ENCODE measurements around the gene RBBP4. TPM values are rescaled to one million over a fixed set of nuclear protein-coding genes. Genes with fewer than 3 reads are reported as not detected.

The RBBP4 gene
- total and polyA plus RNA-seq, 7 experiments from 2014 or later, result 130 to 280 (median 165) TPM

DNA sequence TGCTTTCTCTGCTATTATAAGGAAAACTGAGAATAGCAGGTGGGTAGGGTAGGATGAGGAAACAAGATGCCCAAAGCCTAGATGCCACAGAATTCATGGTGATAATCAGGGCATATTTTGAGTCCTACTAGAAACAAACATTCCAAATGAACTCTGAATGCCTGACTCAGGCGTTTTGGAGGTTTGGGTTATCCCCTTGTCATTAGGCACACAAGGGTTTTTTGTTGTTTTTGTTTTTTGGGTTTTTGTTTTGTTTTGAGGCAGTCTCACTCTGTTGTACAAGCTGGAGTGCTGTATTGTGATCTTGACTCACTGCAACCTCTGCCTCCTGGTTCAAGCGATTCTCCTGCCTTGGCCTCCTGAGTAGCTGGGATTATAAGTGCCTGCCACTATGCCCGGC, 32.4 kb downstream of the RBBP4 start:
- no peaks in the 10 kb centered on the region for H3K4me1 Mint-ChIP-seq
- peaks cover 6 to 46% (median 9%) of the 10 kb centered on the region in 3 experiments for H3K36me3 ChIP-seq (ENCODE audit: control insufficient read depth in 2 of 3, insufficient read depth in 3 of 3, low read length in 3 of 3)
- ATAC-seq (no peak), DNase-seq (no peak)
- intact Hi-C loops (cut with micrococcal nuclease), result no loop called here
- H3K27me3 Mint-ChIP-seq, result no peaks in the 10 kb centered on the region
- no peaks in the 10 kb centered on the region for H3K9me3 ChIP-seq (ENCODE audit: control insufficient read depth in 2 of 3, low read length in 3 of 3)
- H3K9me3 Mint-ChIP-seq, result peaks cover 0 to 2% (median 0%) of the 10 kb centered on the region in 11 donors
- H3K4me3 Mint-ChIP-seq, result no peak overlapping the region
- POLR2A ChIA-PET, result no interaction called here
- no peaks in the 10 kb centered on the region for H3K4me1 ChIP-seq (ENCODE audit: control insufficient read depth in 2 of 2, insufficient read depth in 2 of 2, low read length in 2 of 2)
- CTCF ChIA-PET, result no interaction called here
- H3K27me3 ChIP-seq (ENCODE audit: control insufficient read depth in 2 of 2, insufficient read depth in 2 of 2, low read length in 2 of 2), result no peaks in the 10 kb centered on the region
- H3K36me3 Mint-ChIP-seq, result peaks cover 0 to 43% (median 23%) of the 10 kb centered on the region in 5 donors
- peak overlapping the region in 1 of 9 donors; percentile 22 for H3K27ac Mint-ChIP-seq
- H3K27ac ChIP-seq (ENCODE audit: low read depth, low read length), result no peak overlapping the region
- no peak overlapping the region for H3K4me3 ChIP-seq (ENCODE audit: low read length)

- Mint-ChIP-seq H3K27me3 (no peaks in the 10 kb centered on the region), H3K9me3 (peaks cover 0 to 2% (median 0%) of the 10 kb centered on the region in 11 donors), H3K36me3 (peaks cover 0 to 43% (median 23%) of the 10 kb centered on the region in 5 donors), H3K4me1 (no peaks in the 10 kb centered on the region), H3K4me3 (no peak overlapping the region), H3K27ac (peak overlapping the region in 5 of 9 donors; percentile 5 to 71 (median 37))
- DNase-seq, result no peak
- POLR2A ChIA-PET, result no interaction called here
- no peak for ATAC-seq
- CTCF ChIA-PET, result no interaction called here
- Histone ChIP-seq H3K36me3 (ENCODE audit: control insufficient read depth in 2 of 3, insufficient read depth in 3 of 3, low read length in 3 of 3) (peaks cover 6 to 43% (median 9%) of the 10 kb centered on the region in 3 experiments), H3K4me1 (ENCODE audit: control insufficient read depth in 2 of 2, insufficient read depth in 2 of 2, low read length in 2 of 2) (no peaks in the 10 kb centered on the region), H3K27me3 (ENCODE audit: control insufficient read depth in 2 of 2, insufficient read depth in 2 of 2, low read length in 2 of 2) (no peaks in the 10 kb centered on the region), H3K4me3 (ENCODE audit: low read length) (no peak overlapping the region), H3K9me3 (ENCODE audit: control insufficient read depth in 2 of 3, low read length in 3 of 3) (no peaks in the 10 kb centered on the region), H3K27ac (ENCODE audit: low read depth, low read length) (no peak overlapping the region)
- intact Hi-C loops (cut with micrococcal nuclease), result no loop called here
Observed at GRCh38 chr1:32684167-32684811, 33.3 kb downstream of the RBBP4 start.

DNA sequence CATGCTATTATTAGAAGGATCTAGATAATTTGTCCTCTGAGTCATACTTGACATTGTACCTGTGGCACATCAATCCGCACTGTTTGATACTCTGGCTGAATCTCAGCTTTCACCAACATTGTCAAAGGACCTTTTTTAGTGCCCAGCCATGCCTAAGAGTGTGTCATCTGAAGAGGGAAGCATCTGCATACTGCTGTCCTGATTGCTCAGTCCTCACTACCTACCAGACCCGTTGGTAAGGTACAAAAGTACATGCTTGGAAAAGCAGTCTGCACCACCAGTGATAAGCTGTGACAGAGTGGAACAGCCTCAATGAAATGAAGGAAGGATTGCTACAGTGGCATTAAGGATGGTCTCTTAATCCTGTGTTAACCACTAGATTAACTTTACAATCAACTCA, 34.5 kb downstream of the RBBP4 start:
- Histone ChIP-seq H3K27ac (ENCODE audit: low read depth, low read length) (no peak overlapping the region), H3K27me3 (ENCODE audit: control insufficient read depth in 2 of 2, insufficient read depth in 2 of 2, low read length in 2 of 2) (no peaks in the 10 kb centered on the region), H3K36me3 (ENCODE audit: control insufficient read depth in 2 of 3, insufficient read depth in 3 of 3, low read length in 3 of 3) (peaks cover 6 to 41% (median 9%) of the 10 kb centered on the region in 3 experiments), H3K4me3 (ENCODE audit: low read length) (no peak overlapping the region), H3K4me1 (ENCODE audit: control insufficient read depth in 2 of 2, insufficient read depth in 2 of 2, low read length in 2 of 2) (no peaks in the 10 kb centered on the region), H3K9me3 (ENCODE audit: control insufficient read depth in 2 of 3, low read length in 3 of 3) (no peaks in the 10 kb centered on the region)
- CTCF ChIA-PET, result no interaction called here
- intact Hi-C loops (cut with micrococcal nuclease), result no loop called here
- no peak for DNase-seq
- Mint-ChIP-seq H3K36me3 (peaks cover 0 to 35% (median 16%) of the 10 kb centered on the region in 5 donors), H3K27ac (peak overlapping the region in 3 of 9 donors; percentile 16 to 30 (median 23)), H3K4me3 (no peak overlapping the region), H3K4me1 (no peaks in the 10 kb centered on the region), H3K9me3 (peaks cover 0 to 2% (median 0%) of the 10 kb centered on the region in 11 donors), H3K27me3 (no peaks in the 10 kb centered on the region)
- POLR2A ChIA-PET, result no interaction called here
- no peak for ATAC-seq

DNA sequence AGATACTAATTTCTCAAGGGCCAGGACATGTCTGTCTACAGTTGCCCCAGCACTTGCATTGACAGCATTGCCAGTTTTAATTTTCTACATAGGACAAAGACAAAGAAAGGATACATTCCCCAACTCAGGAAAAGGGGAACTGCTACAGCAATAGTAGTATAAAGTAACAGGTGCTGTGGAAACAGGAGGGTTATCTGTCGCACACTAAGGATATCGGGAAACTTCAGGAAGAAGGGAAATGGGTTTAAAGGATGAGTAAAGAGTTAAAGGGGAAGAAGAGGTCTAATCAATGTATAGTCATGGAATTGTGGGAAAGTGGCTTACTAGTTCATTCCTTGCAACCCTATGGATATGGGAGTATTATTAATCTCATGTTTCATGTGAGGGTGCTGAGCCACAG, 35.4 kb downstream of the RBBP4 start:
- no peaks in the 10 kb centered on the region for H3K4me1 Mint-ChIP-seq
- Histone ChIP-seq H3K9me3 (ENCODE audit: control insufficient read depth in 2 of 3, low read length in 3 of 3) (no peaks in the 10 kb centered on the region), H3K27ac (ENCODE audit: low read depth, low read length) (no peak overlapping the region), H3K27me3 (ENCODE audit: control insufficient read depth in 2 of 2, insufficient read depth in 2 of 2, low read length in 2 of 2) (no peaks in the 10 kb centered on the region), H3K4me1 (ENCODE audit: control insufficient read depth in 2 of 2, insufficient read depth in 2 of 2, low read length in 2 of 2) (no peaks in the 10 kb centered on the region), H3K36me3 (ENCODE audit: control insufficient read depth in 2 of 3, insufficient read depth in 3 of 3, low read length in 3 of 3) (peaks cover 0 to 32% (median 2%) of the 10 kb centered on the region in 3 experiments), H3K4me3 (ENCODE audit: low read length) (no peak overlapping the region)
- H3K9me3 Mint-ChIP-seq, result peaks cover 0 to 2% (median 0%) of the 10 kb centered on the region in 11 donors
- H3K27me3 Mint-ChIP-seq, result no peaks in the 10 kb centered on the region
- no peak overlapping the region for H3K4me3 Mint-ChIP-seq
- POLR2A ChIA-PET, result no interaction called here
- DNase-seq (no peak), ATAC-seq (no peak)
- H3K36me3 Mint-ChIP-seq, result peaks cover 0 to 27% (median 15%) of the 10 kb centered on the region in 5 donors
- intact Hi-C loops (cut with micrococcal nuclease), result no loop called here
- CTCF ChIA-PET, result no interaction called here
- peak overlapping the region in 4 of 9 donors; percentile 1 to 23 (median 2) for H3K27ac Mint-ChIP-seq

DNA sequence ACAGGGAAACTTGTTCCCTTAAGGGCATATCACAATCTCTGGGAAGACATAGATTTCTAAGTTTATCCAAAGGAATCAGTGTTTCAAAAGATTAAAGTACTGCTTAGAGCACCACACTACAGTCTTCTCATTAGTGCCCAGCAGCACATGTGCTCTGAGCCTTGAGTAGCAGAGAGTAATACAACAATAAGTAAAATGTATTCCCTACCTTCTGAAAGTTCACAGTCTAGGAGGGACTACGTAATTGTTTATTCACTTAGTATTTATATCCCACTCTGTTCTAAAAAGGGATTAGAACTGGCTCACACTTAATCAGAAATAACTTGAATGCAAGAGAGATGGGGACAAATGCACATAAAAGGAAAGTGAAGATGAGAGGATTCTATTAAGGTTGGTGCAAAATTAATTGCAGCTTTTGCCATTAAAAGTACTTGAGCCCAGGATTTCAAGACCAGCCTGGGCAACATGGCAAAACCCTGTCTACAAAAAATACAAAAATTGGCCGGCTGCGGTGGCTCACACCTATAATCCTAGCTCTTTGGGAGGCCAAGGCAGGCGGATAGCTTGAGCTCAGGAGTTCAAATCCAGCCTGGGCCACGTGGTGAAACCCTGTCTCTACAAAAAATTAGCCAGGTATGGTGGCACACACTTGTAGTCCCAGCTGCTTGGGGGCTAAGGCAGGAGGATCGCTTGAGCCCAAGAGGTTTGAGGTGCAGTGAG, 42.6 kb downstream of the RBBP4 start:
- Histone ChIP-seq H3K4me3 (ENCODE audit: low read length) (no peak overlapping the region), H3K27ac (ENCODE audit: low read depth, low read length) (no peak overlapping the region), H3K4me1 (ENCODE audit: control insufficient read depth in 2 of 2, insufficient read depth in 2 of 2, low read length in 2 of 2) (no peaks in the 10 kb centered on the region), H3K27me3 (ENCODE audit: control insufficient read depth in 2 of 2, insufficient read depth in 2 of 2, low read length in 2 of 2) (no peaks in the 10 kb centered on the region), H3K36me3 (ENCODE audit: control insufficient read depth in 2 of 3, insufficient read depth in 3 of 3, low read length in 3 of 3) (no peaks in the 10 kb centered on the region), H3K9me3 (ENCODE audit: control insufficient read depth in 2 of 3, low read length in 3 of 3) (no peaks in the 10 kb centered on the region)
- no peak for ATAC-seq
- ChIA-PET POLR2A (no interaction called here), CTCF (no interaction called here)
- H3K27me3 Mint-ChIP-seq, result no peaks in the 10 kb centered on the region
- H3K4me3 Mint-ChIP-seq, result no peak overlapping the region
- peaks cover 0 to 4% (median 0%) of the 10 kb centered on the region in 5 donors for H3K36me3 Mint-ChIP-seq
- no peak overlapping the region for H3K27ac Mint-ChIP-seq
- intact Hi-C loops (cut with micrococcal nuclease), result no loop called here
- no peaks in the 10 kb centered on the region for H3K9me3 Mint-ChIP-seq
- H3K4me1 Mint-ChIP-seq, result peaks cover 0 to 10% (median 0%) of the 10 kb centered on the region in 7 donors
- DNase-seq, result no peak

- ChIA-PET POLR2A (no interaction called here), CTCF (interaction anchor here (0.6 kb wide), 1 partner anchor 579 kb away, joined by 4 read pairs; no protein-coding TSS in a partner anchor)
- Mint-ChIP-seq H3K36me3 (peaks cover 0 to 4% (median 0%) of the 10 kb centered on the region in 5 donors), H3K27ac (no peak overlapping the region), H3K9me3 (peaks cover 0 to 1% (median 0%) of the 10 kb centered on the region in 11 donors), H3K4me1 (peaks cover 0 to 10% (median 0%) of the 10 kb centered on the region in 7 donors), H3K27me3 (peaks cover 0 to 8% (median 4%) of the 10 kb centered on the region in 5 donors), H3K4me3 (no peak overlapping the region)
- intact Hi-C loops (cut with micrococcal nuclease), result no loop called here
- H3K27ac ChIP-seq (ENCODE audit: low read depth, low read length), result no peak overlapping the region
- H3K27me3 ChIP-seq (ENCODE audit: control insufficient read depth in 2 of 2, insufficient read depth in 2 of 2, low read length in 2 of 2), result no peaks in the 10 kb centered on the region
- H3K4me3 ChIP-seq (ENCODE audit: low read length), result no peak overlapping the region
- ATAC-seq (no peak), DNase-seq (no peak)
- no peaks in the 10 kb centered on the region for H3K36me3 ChIP-seq (ENCODE audit: control insufficient read depth in 2 of 3, insufficient read depth in 3 of 3, low read length in 3 of 3)
- H3K4me1 ChIP-seq (ENCODE audit: control insufficient read depth in 2 of 2, insufficient read depth in 2 of 2, low read length in 2 of 2), result no peaks in the 10 kb centered on the region
- H3K9me3 ChIP-seq (ENCODE audit: control insufficient read depth in 2 of 3, low read length in 3 of 3), result no peaks in the 10 kb centered on the region
Observed at GRCh38 chr1:32695098-32695904, 44.3 kb downstream of the RBBP4 start.

Measured in naive thymus-derived CD4-positive, alpha-beta T cell (primary cell).